ENCODE results near the gene CCDC88B. TPM values are rescaled to one million over a fixed set of nuclear protein-coding genes. Genes with fewer than 3 reads are reported as not detected.
A peak's percentile ranks its signal among the peaks of the same experiment; 100 is the strongest.

CCDC88B gene
- total RNA-seq, 1 donor, result 1.2 TPM

- DNase-seq (ENCODE audit: low read depth), result no peak
- no peak for TF ChIP-seq CTCF (IDR thresholded peaks at IDR 0.05; ENCODE audit: insufficient read depth, low read length)
- no peak overlapping the region for H3K4me3 ChIP-seq (ENCODE audit: low read depth, low read length)
These were observed 7.3 kb downstream of the CCDC88B start for GRCh38 chr11:64347193-64347867.

GRCh38 chr11:64348383-64349024 lies 8.5 kb downstream of the CCDC88B start:
- no peak for TF ChIP-seq CTCF (IDR thresholded peaks at IDR 0.05; ENCODE audit: insufficient read depth, low read length)
- DNase-seq (ENCODE audit: low read depth), result peak; percentile 82

GRCh38 chr11:64349025-64349387 lies 9.0 kb downstream of the CCDC88B start:
- DNase-seq (ENCODE audit: low read depth), result no peak
- no peak overlapping the region for H3K4me3 ChIP-seq (ENCODE audit: low read depth, low read length)
- TF ChIP-seq CTCF (IDR thresholded peaks at IDR 0.05; ENCODE audit: insufficient read depth, low read length), result no peak

More at GRCh38 chr11:64348383-64349024, 8.5 kb downstream of the CCDC88B start:
- no peak overlapping the region for H3K4me3 ChIP-seq (ENCODE audit: low read depth, low read length)

GRCh38 chr11:64349404-64349803 lies 9.4 kb downstream of the CCDC88B start:
- no peak for TF ChIP-seq CTCF (IDR thresholded peaks at IDR 0.05; ENCODE audit: insufficient read depth, low read length)
- DNase-seq (ENCODE audit: low read depth), result no peak
- no peak overlapping the region for H3K4me3 ChIP-seq (ENCODE audit: low read depth, low read length)

GRCh38 chr11:64351136-64351631 lies 11.2 kb downstream of the CCDC88B start:
- TF ChIP-seq CTCF (IDR thresholded peaks at IDR 0.05; ENCODE audit: insufficient read depth, low read length), result no peak
- no peak for DNase-seq (ENCODE audit: low read depth)
- H3K4me3 ChIP-seq (ENCODE audit: low read depth, low read length), result no peak overlapping the region

GRCh38 chr11:64352099-64352994 lies 12.3 kb downstream of the CCDC88B start:
- DNase-seq (ENCODE audit: low read depth), result no peak
- TF ChIP-seq CTCF (IDR thresholded peaks at IDR 0.05; ENCODE audit: insufficient read depth, low read length), result no peak
- no peak overlapping the region for H3K4me3 ChIP-seq (ENCODE audit: low read depth, low read length)
